Suprapubic skin (tissue), 3 donors: ENCODE measurements around the gene TMEM242.

ENCODE experiments used
- POLR2A ChIP-seq, 2 donors: fragments of 450-650 bp; IDR thresholded peaks; one replicate each; pipeline ENCODE4 v1.6.1; 2017; ENCODE audit warnings: antibody characterized with exemption in 2 of 2, mild to moderate bottlenecking in 2 of 2, moderate library complexity in 2 of 2
- TF ChIP-seq, protein P1 (sequence below), 2 donors: fragments of 200-600 bp in 1 of 2; fragments of 450-650 bp in 1 of 2; sonication (generic) in 1 of 2; IDR thresholded peaks; one replicate each; pipeline ENCODE4 v1.5.1; 2016 to 2019; ENCODE audit warnings: antibody characterized with exemption in 2 of 2, mild to moderate bottlenecking in 1 of 2, moderate library complexity in 1 of 2

GRCh38 chr6:157253017-157253416, 70.3 kb downstream of the TMEM242 start:
- TF ChIP-seq, protein P1, sequence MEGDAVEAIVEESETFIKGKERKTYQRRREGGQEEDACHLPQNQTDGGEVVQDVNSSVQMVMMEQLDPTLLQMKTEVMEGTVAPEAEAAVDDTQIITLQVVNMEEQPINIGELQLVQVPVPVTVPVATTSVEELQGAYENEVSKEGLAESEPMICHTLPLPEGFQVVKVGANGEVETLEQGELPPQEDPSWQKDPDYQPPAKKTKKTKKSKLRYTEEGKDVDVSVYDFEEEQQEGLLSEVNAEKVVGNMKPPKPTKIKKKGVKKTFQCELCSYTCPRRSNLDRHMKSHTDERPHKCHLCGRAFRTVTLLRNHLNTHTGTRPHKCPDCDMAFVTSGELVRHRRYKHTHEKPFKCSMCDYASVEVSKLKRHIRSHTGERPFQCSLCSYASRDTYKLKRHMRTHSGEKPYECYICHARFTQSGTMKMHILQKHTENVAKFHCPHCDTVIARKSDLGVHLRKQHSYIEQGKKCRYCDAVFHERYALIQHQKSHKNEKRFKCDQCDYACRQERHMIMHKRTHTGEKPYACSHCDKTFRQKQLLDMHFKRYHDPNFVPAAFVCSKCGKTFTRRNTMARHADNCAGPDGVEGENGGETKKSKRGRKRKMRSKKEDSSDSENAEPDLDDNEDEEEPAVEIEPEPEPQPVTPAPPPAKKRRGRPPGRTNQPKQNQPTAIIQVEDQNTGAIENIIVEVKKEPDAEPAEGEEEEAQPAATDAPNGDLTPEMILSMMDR (IDR thresholded peaks at IDR 0.05): no peak
- TF ChIP-seq POLR2A (IDR thresholded peaks at IDR 0.05): no peak
